NCI-H2107 treated with DMSO at 0.1 percent for 48 hours (cell line): ENCODE measurements around the gene C8G.

ENCODE experiments used
- DNase-seq: peaks from one replicate; lab custom pipeline; 2025; ENCODE audit not compliant: unreplicated experiment; lab: John Stamatoyannopoulos, UW

C8G gene

DNA sequence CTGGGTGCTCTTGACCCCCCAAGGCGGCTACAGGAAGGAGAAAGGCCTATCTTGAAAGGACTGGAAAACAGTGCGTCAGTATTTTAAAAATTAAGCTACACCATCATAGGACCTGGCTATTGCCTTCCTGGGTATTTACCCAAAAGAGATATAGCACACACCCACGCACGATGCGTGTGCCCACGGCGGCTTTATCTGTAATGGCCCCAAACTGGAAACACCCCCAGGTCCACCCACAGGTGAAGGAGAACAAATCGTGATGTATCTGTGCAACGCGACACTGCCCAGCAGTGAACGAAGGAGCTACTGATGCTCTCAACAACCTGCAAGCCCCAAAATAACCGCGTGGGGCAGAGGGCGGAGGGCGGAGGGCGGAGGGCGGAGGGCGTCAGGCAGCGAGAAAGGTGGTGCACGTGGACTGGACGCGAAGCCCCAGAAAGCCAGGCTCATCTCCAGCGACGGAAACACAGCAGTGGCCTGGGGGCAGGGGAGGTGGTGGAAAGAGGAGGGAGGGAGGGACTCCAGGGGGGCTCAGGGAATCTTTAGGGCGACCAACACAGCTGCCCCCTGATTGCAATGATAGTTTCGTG, 19.9 kb downstream of the C8G start:
- no peak for DNase-seq

DNA sequence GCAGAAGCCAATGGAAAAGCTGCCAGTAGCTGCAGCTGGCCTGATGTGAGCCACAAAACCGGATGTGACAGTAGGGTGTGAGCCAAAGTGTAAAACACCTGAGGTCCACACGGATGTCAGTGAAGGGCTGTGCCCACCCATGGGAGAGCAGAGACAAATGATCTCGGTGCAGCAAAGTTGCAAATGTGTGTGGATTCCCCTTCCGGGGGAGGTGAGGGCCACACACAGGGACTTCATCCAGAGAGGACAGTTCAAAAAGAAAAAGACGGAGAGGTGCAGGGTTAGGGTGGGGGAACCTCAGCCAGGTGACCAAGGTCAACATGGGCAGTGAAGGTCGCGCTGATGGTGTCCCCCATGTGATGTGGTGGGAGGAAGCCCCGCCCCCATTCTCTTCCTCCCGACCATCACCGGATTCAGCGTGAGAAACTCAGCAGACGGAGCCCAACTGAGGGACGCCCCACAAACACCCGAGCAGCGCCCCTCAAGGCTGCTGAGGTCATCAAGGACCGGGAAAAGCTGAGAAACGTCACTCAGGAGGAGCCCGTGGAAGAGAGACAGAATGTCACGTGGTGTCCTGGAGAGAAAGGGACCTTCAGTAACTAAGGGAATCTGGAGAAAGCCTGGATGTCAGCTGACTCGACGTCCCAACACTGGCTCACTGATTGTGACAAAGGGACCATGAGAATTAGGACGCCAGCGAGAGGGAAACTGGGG, 20.9 kb downstream of the C8G start:
- no peak for DNase-seq

DNA sequence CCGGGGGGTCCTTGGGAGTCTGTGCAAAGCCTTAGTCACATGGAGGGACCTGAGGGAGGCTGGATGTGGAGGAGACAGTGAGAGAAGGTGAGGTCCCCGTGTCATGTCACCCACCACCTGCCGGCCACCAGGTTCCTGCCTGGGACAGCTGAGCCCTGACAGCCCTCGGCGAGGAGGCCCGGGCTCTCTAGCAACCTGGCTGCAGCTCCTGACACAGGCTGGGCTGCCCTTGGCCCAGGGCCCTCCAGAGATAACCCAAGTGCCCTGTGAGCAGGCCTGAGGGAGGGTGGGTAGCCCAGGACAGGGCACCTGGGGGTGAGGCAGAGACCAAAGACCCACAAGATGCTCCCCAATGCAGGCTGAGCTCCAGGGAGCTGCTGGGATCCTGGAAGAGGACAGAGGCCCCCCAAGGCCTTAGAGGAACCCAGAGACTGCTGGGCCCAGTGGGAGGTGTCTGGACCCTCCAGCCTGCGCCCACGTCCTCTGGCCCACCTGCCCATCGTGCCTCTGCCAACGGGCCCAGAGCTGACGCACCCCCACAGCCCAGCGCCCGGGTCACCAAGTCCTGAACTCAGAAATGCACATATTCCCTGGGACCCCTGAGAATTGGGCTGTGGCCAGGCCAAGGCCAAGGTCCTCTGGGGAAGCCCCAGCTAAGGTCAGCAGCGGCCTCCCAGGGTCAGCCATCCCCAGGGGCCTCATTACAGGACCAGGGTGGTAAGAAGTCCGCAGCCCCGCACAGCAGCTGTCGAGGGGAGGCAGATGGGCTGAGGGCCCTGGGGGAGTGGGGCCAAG, 23.5 kb downstream of the C8G start:
- DNase-seq: no peak

DNA sequence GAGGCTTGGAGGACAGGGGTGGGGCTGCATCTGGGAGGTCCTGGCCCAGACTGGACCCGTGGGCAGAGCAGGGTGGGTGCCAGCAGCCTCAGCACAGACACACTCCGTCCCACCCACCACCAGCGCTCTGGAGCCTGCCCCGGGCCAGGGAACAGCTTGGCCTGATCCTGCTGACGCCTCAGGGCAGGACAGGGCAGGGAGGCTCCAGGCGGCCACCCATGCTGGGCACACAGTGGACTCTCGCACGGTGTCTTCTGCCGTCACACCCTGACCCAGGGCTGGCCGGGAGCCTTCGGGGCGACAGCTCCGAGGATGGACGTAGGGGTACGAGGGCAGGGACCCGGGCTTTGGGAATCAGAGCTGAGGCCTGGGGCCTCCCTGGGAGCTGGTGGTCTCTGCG, 24.1 kb downstream of the C8G start:
- no peak for DNase-seq

DNA sequence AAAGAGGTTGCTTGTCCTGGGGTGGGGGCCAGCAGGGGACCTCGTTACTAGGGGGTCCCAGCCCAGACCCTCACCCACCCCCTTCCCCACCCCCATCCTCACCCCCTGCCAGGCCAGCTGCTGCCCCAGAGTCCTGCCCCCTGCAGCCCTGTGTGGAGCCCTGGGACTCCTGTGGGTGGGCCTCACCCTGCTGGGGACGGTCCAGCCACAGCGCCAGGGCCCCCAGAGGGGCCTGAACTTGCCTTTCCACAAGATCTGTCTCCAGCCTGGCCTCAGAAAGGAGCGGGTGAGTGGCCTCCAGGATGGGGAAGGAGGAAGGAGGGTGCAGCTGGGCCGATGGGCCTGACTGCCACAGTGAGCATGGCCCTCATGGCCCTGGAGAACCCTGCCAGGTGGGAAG, 24.7 kb downstream of the C8G start:
- no peak for DNase-seq

DNA sequence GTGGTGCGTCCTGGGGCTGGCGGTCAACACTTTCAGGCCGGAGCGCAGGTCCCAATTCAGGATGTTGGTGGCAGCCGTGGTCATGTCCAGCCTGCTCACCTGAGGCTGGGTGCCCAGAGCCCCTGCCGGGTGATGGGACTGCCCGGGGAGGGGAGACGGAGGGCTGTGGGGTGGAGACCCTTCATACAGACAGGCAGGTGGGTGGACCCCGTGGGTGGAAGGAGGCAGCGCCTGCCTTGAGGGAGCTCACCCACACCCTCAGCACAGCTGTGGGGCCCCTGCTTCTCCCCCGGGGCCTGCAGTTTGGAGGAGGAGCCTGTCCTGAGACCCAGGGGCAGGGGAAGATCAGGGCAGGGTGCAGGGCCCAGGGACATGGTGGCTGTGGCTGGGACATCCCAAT, 25.3 kb downstream of the C8G start:
- DNase-seq: no peak

DNA sequence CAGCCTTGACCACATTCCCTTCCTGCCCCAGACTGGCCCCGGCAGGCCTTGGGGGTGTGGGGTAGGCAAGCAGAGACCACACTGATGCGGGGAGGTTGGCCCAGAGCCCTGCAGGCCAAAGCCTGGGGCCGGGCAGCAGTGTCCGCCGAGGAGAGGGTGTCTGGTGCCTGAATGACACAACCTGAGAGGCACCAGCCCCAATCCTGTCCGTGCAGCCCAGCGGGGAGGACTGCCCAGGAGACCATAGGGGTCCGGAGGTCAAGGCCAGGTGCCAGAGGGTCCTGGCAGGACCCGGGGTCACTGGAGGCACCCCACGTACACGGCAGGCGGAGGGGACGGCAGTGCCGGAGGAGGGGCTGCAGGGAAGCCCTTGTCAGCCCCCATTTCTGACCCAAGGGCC, 26.7 kb downstream of the C8G start:
- DNase-seq: no peak

DNA sequence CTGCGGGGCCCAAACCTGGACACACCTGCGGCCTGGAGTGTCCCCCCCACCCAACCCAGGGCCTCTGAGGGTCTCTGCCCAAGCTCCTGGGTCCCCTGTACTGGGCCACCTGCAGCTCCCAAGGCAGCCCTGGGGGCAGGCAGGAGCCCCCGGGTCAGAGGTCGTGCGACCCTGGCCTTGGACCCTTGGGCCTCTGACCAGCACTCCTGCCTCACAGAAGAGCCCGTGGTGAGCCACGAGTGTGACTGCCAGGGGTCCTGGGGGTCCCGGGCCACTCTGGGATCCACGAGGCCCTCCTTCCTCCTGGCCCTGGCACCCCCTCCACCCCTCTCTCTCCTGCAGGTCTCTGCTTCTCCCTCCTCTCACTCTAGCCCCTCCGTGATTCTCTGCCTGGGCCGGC, 27.3 kb downstream of the C8G start:
- DNase-seq: no peak

DNA sequence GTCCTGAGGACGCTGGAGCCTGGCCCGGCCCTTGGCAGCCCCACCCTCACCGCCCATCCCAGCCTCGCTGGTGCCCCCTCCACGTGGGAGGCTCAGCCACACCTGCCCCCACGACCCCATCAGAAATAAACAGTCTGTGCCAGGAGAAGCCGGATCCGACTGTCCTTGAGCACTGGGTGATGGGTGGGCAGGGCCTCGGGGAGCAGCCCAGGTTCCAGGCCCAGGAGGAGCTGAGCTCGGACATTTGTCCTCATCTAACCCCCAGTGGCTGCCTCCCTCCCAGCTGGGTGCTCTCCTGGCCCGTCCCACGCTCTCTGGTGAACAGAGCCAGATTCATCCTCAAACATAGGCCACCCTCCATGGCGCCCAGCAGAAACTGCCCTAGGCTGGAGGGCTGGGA, 27.7 kb downstream of the C8G start:
- DNase-seq: no peak

DNA sequence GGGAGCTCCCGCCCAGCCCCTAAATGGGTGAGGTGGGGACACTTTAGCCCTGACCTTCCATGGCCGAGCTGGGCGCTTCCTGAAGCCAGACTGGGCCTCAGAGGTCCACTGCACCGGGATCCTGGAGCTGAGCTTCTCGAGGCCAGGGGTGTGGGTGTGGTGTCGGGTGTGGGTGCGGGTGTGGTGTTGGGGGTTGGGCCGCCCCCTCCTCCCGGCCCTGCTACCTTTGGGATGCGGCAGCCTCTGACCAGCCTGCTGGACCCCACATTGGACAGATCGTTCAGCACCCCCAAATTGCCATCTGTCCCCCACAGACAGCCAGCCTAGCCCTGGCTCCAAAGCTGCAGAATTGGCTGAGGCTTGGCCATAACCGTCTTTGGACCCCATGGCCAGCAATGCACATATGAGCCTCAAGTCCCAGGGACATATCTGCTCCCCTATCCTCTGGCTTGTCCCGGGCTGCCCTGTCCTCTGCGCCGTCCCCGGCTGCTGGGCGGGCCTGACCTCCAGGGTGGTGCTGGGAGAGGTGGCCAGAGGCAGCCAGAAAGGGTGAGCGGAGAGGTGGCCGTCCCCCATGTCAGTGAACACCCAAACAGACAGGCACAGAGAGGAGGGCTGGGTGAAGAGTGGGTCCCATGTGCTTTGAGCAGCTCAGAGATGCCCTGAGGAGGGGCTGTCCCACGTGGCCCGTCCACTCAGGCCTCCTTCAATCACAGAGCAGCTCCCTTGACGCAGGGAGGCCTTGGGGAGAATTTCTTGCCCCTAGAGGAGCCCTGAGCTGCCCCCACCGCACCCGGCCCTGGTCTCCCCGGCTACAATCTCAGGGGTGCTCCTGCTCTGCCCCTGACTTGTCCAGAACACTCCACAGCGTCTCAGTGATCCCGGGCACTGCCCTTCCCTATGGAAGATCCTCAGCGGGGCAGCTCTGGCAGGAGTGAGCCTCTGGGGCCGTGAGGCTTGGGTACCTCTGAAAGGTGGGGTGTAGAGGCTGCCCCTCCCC, 28.9 kb downstream of the C8G start:
- no peak for DNase-seq

DNA sequence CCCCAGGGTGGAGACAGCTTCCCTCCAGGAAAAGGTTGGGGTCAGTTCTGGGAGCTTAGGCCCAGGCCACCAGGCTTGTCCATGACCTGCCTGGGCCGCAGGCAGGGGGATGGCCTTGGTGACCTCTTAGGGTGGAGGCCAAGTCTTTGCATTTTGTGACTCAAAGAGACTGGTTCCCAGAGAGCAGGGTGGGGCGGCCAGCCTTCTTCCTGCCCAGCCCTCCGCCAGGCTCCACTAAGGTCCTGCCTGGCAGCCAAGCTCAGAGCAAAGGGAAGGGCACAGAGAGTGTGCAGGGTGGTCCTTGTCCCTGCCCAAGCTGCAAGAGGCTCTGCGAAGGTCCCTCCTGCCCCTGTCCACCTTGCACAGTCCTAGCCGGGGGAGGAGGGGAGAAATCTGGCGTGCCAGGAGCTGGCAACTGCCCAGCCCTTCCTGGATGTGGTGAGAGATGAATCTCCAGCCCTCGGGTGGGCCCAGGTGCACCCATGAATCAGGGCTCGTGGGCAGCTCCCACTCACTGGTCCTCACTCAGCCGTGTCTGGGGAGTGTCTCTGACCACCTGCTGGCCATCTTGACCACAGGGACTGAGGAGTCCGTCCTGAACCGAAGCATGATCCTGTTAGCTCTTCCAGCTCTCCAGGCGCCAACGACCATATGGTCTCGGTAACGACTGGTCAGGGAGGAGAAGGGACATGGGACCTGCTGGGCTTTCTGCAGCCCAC, 29.9 kb downstream of the C8G start:
- DNase-seq: no peak

DNA sequence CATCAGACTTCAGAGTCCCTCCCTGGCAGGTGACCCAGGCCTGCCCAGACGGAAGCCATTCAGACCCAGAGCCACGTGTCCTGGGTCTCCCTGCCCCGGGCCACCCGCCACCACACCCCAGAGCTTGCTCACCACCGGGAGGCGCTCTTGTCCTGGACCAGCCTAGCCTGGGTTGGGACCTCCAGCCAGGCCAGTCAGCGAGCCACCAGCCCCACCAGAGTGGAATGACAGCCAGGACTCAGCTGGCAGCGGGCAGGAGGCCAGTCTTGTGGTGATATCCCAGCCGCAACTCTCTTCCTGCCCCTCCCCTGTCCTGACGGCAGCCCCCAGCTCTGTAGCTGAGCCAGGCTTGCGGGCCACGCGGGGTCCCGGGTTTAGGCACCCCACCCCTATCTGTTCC, 30.6 kb downstream of the C8G start:
- no peak for DNase-seq

DNA sequence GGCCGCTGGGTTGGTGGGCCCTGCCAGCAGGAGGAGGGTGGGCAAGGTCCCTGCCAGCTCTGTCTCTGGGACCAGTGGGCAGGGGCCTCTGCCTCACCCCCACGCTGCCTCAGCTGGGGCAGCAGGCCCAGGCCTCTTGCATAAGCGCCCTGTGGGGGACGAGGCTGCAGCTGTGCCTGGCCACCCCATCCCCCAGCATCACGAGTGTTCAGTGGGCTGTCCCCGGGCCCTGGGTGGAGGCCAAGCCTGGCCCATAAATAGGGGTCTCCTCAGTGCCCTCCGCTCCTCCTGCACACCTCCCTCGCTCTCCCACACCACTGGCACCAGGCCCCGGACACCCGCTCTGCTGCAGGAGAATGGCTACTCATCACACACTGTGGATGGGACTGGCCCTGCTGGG, 32.2 kb downstream of the C8G start, which contains the start of gene PTGDS:
TSS of gene PTGDS (plus strand) at position 282 of the 400 bp plus-strand sequence. CDS start at position 357, 75 bp downstream.
- DNase-seq: no peak

DNA sequence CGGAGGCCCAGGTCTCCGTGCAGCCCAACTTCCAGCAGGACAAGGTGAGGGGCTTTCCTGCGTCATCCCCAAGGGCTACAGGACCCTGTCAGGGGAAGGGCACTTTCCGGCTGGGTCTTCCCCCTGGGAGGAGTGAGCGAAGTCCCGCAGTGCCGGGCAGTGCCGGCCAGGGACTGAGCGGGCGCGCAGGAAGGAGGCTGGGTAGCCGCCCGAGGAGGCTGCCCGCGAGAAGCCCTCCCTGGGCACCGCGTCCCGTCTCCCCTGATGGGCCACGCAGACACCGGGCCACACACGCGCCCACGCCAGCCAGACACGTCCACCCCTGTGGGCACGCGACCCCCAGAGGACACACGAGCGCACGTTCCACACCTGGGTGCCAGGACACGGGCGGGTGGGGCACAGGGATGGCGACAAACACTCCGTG, 32.6 kb downstream of the C8G start:
- DNase-seq: no peak

DNA sequence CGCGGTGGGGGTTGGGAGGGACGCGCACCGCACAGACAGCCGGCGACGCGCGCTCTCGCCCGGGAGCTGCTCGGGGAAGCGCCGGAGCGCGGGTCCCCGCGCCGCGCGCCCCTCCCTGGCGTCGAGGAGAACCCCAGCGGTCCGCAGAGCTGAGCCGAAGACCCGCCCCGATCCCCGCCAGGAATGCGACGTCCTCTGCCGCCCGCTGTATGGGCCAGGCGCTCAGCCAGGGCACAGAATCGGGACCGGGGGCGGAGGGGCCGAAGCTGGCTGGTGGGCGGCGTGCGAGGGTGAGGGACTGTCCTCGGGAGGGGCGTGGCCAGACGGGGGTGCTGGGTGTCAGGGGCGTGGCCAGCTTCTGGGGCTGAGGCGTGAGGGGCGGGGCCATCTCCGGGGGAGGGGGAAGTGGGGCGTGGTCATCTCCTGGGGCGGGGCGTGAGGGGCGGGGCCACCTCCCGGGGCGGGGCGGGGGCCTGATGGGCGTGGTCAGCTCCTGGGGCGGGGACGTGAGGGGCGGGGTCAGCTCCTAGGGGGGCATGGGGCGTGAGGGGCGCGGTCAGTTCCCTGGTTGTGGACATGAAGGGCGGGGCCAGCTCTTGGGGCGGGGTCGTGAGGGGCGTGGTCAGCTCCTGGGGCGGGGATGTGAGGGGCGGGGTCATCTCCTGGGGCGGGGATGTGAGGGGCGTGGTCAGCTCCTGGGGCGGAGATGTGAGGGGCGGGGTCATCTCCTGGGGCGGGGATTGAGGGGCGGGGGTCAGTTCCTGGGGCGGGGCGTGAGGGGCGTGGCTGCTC, 33.2 kb downstream of the C8G start:
- no peak for DNase-seq

DNA sequence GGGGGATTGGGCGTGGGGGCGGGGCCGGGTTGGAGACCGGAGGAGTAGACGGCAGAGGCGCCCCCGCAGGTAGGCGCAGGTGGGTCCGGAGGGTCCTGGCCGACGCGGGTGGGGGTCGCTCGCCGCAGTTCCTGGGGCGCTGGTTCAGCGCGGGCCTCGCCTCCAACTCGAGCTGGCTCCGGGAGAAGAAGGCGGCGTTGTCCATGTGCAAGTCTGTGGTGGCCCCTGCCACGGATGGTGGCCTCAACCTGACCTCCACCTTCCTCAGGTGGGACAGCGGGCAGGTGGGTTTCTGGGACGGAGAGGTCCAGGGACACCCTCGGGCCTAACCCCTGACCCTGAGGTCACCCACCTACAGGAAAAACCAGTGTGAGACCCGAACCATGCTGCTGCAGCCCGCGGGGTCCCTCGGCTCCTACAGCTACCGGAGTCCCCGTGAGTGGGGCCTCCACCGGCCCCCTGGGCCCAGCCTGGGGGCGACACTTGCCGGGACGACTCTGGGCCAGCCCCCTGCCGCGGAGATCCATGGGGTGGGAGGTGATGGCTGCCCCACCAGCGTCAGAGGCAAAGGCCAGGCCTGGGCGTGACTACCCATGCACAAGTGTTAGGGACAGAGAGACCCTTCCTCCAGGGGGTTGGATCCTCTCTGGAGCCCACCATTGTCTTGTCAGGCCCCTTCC, 34.0 kb downstream of the C8G start:
- no peak for DNase-seq

DNA sequence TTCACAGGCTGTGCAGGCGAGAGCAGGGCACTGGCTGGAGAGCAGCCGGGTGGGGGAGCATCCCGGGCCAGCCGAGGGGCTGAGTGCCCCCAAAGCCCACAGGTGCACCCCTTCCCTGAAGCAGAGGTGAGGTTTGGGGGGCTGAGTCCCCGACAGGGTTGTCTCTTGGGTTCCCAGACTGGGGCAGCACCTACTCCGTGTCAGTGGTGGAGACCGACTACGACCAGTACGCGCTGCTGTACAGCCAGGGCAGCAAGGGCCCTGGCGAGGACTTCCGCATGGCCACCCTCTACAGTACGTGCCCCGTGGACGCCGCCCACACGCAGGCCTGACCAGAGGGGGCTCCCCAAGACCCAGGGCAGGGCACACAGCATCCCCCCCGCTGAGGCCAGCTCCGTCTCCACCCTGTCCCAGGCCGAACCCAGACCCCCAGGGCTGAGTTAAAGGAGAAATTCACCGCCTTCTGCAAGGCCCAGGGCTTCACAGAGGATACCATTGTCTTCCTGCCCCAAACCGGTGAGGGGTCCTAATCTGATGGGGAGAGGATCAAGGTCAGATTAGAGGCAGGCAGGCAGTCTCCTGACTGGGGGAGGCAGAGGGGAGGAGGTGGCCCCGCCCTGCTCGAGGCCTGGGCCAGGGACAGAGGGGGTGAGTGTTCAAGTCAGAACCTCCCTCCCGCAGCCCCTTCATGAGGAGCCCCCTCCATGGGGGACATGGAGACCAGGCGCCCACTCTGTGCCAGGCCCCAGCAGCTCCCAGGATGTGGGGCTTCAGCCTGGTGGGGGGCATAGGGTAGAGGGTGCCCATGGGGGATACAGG, 34.9 kb downstream of the C8G start:
- no peak for DNase-seq
